WERI-Rb-1 (cell line): Measurements from ENCODE around the gene ELOVL6.
"Not testable (repeated sequence)": the region's sequence is repeated elsewhere in the genome, so short reads cannot be mapped to it uniquely, and the experiment has no call there.

Experiments used
- DNase-seq: peaks from one replicate; pipeline ENCODE4 v3.0.0-alpha.2; 2020
- H3K27ac ChIP-seq: fragments of 250-450 bp; sonication (Bioruptor Pico); 2 replicates; pipeline ENCODE4 v1.5.1; 2020; ENCODE audit warnings: mild to moderate bottlenecking, moderate library complexity
- H3K27me3 ChIP-seq: fragments of 250-450 bp; sonication (Bioruptor Pico); 2 replicates; pipeline ENCODE4 v1.5.1; 2021; ENCODE audit warnings: mild to moderate bottlenecking, low read depth, moderate library complexity; ENCODE audit not compliant: insufficient read depth, severe bottlenecking
- H3K36me3 ChIP-seq: fragments of 250-450 bp; sonication (Bioruptor Pico); 2 replicates; pipeline ENCODE4 v1.5.1; 2020; ENCODE audit warnings: mild to moderate bottlenecking, moderate library complexity
- H3K4me3 ChIP-seq: 2 replicates; pipeline ENCODE4 v1.5.1; 2011; ENCODE audit warnings: low read depth, mild to moderate bottlenecking, control low read depth, low read length
- H3K9me3 ChIP-seq: fragments of 250-450 bp; sonication (Bioruptor Pico); 2 replicates; pipeline ENCODE4 v1.5.1; 2021; ENCODE audit warnings: mild to moderate bottlenecking, moderate library complexity; ENCODE audit not compliant: severe bottlenecking
- TF ChIP-seq, protein P1 (sequence below): IDR thresholded peaks from 2 replicates; pipeline ENCODE4 v1.5.1; 2011; ENCODE audit warnings: low read depth, mild to moderate bottlenecking, control low read depth, inconsistent platforms, low read length

The ELOVL6 gene

DNA sequence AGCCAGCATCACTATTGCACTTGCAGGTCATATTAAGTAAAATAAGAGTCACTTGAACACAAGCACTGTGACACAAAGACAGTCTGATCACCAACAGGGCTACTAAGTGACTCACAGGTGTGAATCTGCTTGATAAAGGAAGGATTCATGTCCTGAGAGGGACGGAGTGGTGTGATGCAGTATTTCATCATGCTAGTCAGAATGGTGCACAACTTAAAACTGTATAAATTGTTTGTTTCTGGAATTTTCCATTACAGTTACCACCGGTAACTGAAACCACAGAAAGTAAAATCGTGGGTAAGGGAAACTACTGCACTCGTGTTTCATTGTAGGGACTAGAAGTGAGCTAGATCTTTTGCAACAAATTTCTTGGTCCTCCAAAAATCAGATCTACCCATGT lies 109.7 kb downstream of the ELOVL6 start:
- Histone ChIP-seq H3K9me3 (no peaks in the 10 kb centered on the region), H3K27me3 (no peaks in the 10 kb centered on the region), H3K36me3 (0 out of 2 replicates have a peak, but pooled peaks cover 2% of the 10 kb centered on the region), H3K4me3 (no peak overlapping the region), H3K27ac (no peak overlapping the region)
- TF ChIP-seq, protein P1, sequence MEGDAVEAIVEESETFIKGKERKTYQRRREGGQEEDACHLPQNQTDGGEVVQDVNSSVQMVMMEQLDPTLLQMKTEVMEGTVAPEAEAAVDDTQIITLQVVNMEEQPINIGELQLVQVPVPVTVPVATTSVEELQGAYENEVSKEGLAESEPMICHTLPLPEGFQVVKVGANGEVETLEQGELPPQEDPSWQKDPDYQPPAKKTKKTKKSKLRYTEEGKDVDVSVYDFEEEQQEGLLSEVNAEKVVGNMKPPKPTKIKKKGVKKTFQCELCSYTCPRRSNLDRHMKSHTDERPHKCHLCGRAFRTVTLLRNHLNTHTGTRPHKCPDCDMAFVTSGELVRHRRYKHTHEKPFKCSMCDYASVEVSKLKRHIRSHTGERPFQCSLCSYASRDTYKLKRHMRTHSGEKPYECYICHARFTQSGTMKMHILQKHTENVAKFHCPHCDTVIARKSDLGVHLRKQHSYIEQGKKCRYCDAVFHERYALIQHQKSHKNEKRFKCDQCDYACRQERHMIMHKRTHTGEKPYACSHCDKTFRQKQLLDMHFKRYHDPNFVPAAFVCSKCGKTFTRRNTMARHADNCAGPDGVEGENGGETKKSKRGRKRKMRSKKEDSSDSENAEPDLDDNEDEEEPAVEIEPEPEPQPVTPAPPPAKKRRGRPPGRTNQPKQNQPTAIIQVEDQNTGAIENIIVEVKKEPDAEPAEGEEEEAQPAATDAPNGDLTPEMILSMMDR = no peak
- no peak for DNase-seq

DNA sequence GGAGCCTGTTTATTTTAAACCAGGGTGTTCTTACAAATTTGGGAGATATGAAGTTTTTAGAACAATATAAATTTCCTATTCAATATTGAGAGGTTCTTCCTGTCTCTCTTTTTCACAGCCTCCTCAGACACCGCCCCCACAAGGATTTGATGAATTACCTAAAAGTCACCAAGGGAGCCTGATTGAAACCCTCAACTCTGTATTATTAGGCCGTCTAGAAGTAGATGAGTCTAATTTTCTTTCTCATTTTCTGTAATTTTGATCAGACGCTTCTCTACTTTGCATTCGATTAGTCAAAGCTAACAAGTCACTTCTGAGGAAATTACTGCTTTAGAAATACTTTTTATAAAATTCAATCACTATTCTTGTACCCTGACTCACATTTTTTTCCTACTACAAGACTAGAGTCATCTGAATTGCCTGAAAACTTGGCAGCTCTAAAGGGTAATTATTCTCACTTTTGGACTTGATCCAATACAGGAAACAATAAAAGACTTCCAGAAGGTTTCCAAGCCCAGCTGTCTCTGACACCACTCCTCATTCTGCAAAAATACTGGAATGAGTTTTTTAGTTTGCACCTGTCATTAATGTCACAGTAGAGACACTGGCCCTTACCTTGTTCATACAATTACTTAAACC lies 111.2 kb downstream of the ELOVL6 start:
- no peak for DNase-seq
- H3K9me3 ChIP-seq = no peaks in the 10 kb centered on the region
- no peak overlapping the region for H3K4me3 ChIP-seq
- H3K27ac ChIP-seq = no peak overlapping the region
- no peaks in the 10 kb centered on the region for H3K27me3 ChIP-seq
- H3K36me3 ChIP-seq = 0 out of 2 replicates have a peak, but pooled peaks cover 2% of the 10 kb centered on the region
- TF ChIP-seq, protein P1 = no peak

DNA sequence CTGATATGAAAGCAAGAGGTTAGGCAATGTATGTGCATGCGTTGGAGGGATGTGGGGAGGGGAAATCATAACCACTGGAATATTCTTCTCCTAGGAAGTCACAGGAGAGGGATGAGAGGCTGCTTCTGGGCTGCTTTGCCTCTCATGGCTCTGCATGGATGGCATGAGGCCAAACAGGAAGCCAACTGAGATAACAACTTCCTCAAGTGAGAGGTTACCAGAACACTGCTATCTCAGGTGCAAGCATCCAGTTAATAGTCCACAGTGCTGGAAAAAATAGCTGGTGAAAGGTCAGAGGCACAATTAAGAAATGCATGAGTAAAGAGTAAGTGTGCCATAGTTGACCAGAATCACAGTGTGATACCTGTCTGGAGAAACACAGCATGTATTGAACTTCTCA lies 113.3 kb downstream of the ELOVL6 start:
- TF ChIP-seq, protein P1 = no peak
- Histone ChIP-seq H3K27ac (no peak overlapping the region), H3K27me3 (no peaks in the 10 kb centered on the region), H3K9me3 (no peaks in the 10 kb centered on the region), H3K4me3 (no peak overlapping the region), H3K36me3 (0 out of 2 replicates have a peak, but pooled peaks cover 2% of the 10 kb centered on the region)
- DNase-seq = no peak

DNA sequence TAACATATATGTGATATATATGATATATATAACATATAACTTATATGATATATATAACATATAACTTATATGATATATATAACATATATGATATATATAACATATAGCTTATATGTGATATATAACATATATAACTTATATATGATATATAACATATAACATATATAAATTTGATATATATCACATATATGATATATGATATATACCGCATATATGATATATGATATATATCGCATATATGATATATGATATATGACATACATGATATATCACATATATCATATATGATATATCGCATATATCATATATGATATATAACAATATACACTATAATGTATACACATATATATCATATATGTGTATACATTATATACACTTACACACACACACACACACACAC lies 114.3 kb downstream of the ELOVL6 start:
- no peak for DNase-seq
- H3K27me3 ChIP-seq = no peaks in the 10 kb centered on the region
- TF ChIP-seq, protein P1 = no peak
- H3K4me3 ChIP-seq = no peak overlapping the region
- no peaks in the 10 kb centered on the region for H3K9me3 ChIP-seq
- no peaks in the 10 kb centered on the region for H3K36me3 ChIP-seq
- no peak overlapping the region for H3K27ac ChIP-seq

- H3K36me3 ChIP-seq, H3K4me3 ChIP-seq, H3K9me3 ChIP-seq, DNase-seq, H3K27me3 ChIP-seq, H3K27ac ChIP-seq: not testable (repeated sequence)
Measured at GRCh38 chr4:110078148-110078547, 120.3 kb downstream of the ELOVL6 start.

DNA sequence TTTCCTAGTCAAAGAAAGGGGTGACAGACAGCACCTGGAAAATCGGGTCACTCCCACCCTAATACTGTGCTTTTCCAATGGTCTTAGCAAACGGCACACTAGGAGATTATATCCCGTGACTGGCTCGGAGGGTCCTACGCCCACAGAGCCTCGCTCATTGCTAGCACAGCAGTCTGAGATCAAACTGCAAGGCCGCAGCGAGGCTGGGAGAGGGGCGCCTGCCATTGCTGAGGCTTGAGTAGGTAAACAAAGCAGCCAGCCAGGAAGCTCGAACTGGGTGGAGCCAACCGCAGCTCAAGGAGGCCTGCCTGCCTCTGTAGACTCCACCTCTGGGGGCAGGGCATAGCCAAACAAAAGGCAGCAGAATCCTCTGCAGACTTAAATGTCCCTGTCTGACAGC lies 121.6 kb downstream of the ELOVL6 start:
- not testable (repeated sequence) for DNase-seq, H3K27ac ChIP-seq, H3K4me3 ChIP-seq, H3K9me3 ChIP-seq, H3K27me3 ChIP-seq, H3K36me3 ChIP-seq

GRCh38 chr4:110075891-110076290 lies 122.5 kb downstream of the ELOVL6 start:
- Histone ChIP-seq H3K9me3 (no peaks in the 10 kb centered on the region), H3K27me3 (no peaks in the 10 kb centered on the region), H3K27ac (no peak overlapping the region), H3K4me3 (no peak overlapping the region), H3K36me3 (no peaks in the 10 kb centered on the region)
- TF ChIP-seq, protein P1 = no peak
- DNase-seq = no peak
